Fibroblast of lung (primary cell): ENCODE results near the gene AATK.

Experiments used
- CTCF ChIP-seq, 2 donors: IDR thresholded peaks in 1 of 2; conservative IDR thresholded peaks in 1 of 2; 1 replicate in 1 of 2; 2 replicates in 1 of 2; pipeline ENCODE4 v1.5.1; 2011 to 2012; ENCODE audit warnings: low read length in 2 of 2, control low read depth in 1 of 2, inconsistent platforms in 1 of 2, low read depth in 1 of 2, mild to moderate bottlenecking in 1 of 2
- EZH2 ChIP-seq: IDR thresholded peaks from 2 replicates; pipeline ENCODE4 v1.5.1; 2012; ENCODE audit warnings: low read length, control low read depth, mild to moderate bottlenecking; ENCODE audit errors: missing control alignments

- TF ChIP-seq CTCF (conservative IDR thresholded peaks at IDR 0.05 in 1 of 2, IDR thresholded peaks at IDR 0.05 in 1 of 2; ENCODE audit: low read depth in 1 of 2, low read length in 2 of 2) = no peak
- no peak for TF ChIP-seq EZH2
Observed at GRCh38 chr17:81083125-81083765, 82.8 kb downstream of the AATK start.
